ENCODE results near the gene GPR132.

Gene GPR132

GRCh38 chr14:105074601-105075053 is 9.4 kb upstream of the GPR132 start:
- no peak for TF ChIP-seq CTCF (conservative IDR thresholded peaks at IDR 0.05; ENCODE audit: control insufficient read depth, insufficient read depth, low read depth, low read length)
- DNase-seq (ENCODE audit: low read depth) = no peak
- H3K4me3 ChIP-seq (ENCODE audit: control insufficient read depth, low read depth, low read length) = no peak overlapping the region

- no peak overlapping the region for H3K4me3 ChIP-seq (ENCODE audit: control insufficient read depth, low read depth, low read length)
- DNase-seq (ENCODE audit: low read depth) = no peak
- TF ChIP-seq CTCF (conservative IDR thresholded peaks at IDR 0.05; ENCODE audit: control insufficient read depth, insufficient read depth, low read depth, low read length) = no peak
Measured at GRCh38 chr14:105073720-105074600, 8.7 kb upstream of the GPR132 start.

- DNase-seq (ENCODE audit: low read depth) = no peak
Measured at GRCh38 chr14:105072892-105073719, 7.9 kb upstream of the GPR132 start.

DNA sequence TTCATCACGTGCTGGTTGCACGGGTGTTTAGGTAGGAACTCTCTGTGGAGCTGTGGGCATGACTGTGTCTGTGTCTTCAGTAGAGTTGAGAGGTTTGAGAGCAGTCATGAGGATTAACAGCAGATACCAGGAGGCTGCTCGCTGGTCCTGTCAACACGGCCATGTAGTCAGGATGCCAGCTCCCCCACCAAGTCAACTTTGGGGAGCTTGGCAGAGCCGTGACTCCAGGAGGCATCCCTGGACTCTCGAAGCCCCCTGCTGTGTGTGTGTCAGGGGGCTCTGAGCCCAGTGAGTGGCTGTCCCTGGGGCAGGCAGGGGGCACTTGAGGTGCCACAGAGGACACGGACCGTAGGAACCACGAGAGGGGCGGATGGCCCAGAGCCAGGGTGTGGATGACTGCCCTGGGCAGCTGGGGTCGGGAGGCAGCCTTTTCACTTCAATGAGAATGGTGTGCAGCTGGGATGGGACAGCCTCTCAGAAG is 7.2 kb upstream of the GPR132 start:
- DNase-seq (ENCODE audit: low read depth) = no peak
- no peak for TF ChIP-seq CTCF (conservative IDR thresholded peaks at IDR 0.05; ENCODE audit: control insufficient read depth, insufficient read depth, low read depth, low read length)
- H3K4me3 ChIP-seq (ENCODE audit: control insufficient read depth, low read depth, low read length) = no peak overlapping the region

More at GRCh38 chr14:105072892-105073719, 7.9 kb upstream of the GPR132 start:
- no peak overlapping the region for H3K4me3 ChIP-seq (ENCODE audit: control insufficient read depth, low read depth, low read length)
- no peak for TF ChIP-seq CTCF (conservative IDR thresholded peaks at IDR 0.05; ENCODE audit: control insufficient read depth, insufficient read depth, low read depth, low read length)

GRCh38 chr14:105071942-105072341 is 6.7 kb upstream of the GPR132 start:
- DNase-seq (ENCODE audit: low read depth) = no peak
- H3K4me3 ChIP-seq (ENCODE audit: control insufficient read depth, low read depth, low read length) = no peak overlapping the region
- no peak for TF ChIP-seq CTCF (conservative IDR thresholded peaks at IDR 0.05; ENCODE audit: control insufficient read depth, insufficient read depth, low read depth, low read length)

- DNase-seq (ENCODE audit: low read depth) = no peak
- no peak for TF ChIP-seq CTCF (conservative IDR thresholded peaks at IDR 0.05; ENCODE audit: control insufficient read depth, insufficient read depth, low read depth, low read length)
- no peak overlapping the region for H3K4me3 ChIP-seq (ENCODE audit: control insufficient read depth, low read depth, low read length)
Measured at GRCh38 chr14:105071326-105071725, 6.1 kb upstream of the GPR132 start.

Data from fibroblast of mammary gland (primary cell).